Measurements from ENCODE around the gene KDM3B.
"Not testable (repeated sequence)": the region's sequence is repeated elsewhere in the genome, so short reads cannot be mapped to it uniquely, and the experiment has no call there.

KDM3B gene

GRCh38 chr5:138349852-138350562, 2.5 kb upstream of the KDM3B start:
- DNase-seq = peak; percentile 60

GRCh38 chr5:138350563-138350890, 2.0 kb upstream of the KDM3B start:
- DNase-seq = no peak

- peak; percentile 76 for DNase-seq
Measured at GRCh38 chr5:138351056-138351455, 1.4 kb upstream of the KDM3B start.

- DNase-seq = no peak
Measured at GRCh38 chr5:138351517-138351916, 968 bp upstream of the KDM3B start.

GRCh38 chr5:138352722-138353559, 456 bp downstream of the KDM3B start:
- DNase-seq = peak; percentile 44

- DNase-seq = no peak
Measured at GRCh38 chr5:138353560-138354080, 1.1 kb downstream of the KDM3B start.

GRCh38 chr5:138354387-138354786, 1.9 kb downstream of the KDM3B start:
- no peak for DNase-seq

- peak; percentile 76 for DNase-seq
Measured at GRCh38 chr5:138354926-138355378, 2.5 kb downstream of the KDM3B start.

- no peak for DNase-seq
Measured at GRCh38 chr5:138359621-138360020, 7.1 kb downstream of the KDM3B start.

GRCh38 chr5:138360941-138361452, 8.5 kb downstream of the KDM3B start:
- no peak for DNase-seq

- DNase-seq = no peak
Measured at GRCh38 chr5:138364576-138364975, 12.1 kb downstream of the KDM3B start.

- no peak for DNase-seq
Measured at GRCh38 chr5:138366632-138367382, 14.3 kb downstream of the KDM3B start.

GRCh38 chr5:138369261-138369660, 16.8 kb downstream of the KDM3B start:
- DNase-seq = no peak

GRCh38 chr5:138369706-138370105, 17.2 kb downstream of the KDM3B start:
- no peak for DNase-seq

GRCh38 chr5:138370537-138370936, 18.1 kb downstream of the KDM3B start:
- DNase-seq = no peak

GRCh38 chr5:138371454-138371853, 19.0 kb downstream of the KDM3B start:
- no peak for DNase-seq

GRCh38 chr5:138372225-138372624, 19.7 kb downstream of the KDM3B start:
- no peak for DNase-seq

- DNase-seq = no peak
Measured at GRCh38 chr5:138372653-138373052, 20.2 kb downstream of the KDM3B start.

GRCh38 chr5:138382347-138382746, 29.9 kb downstream of the KDM3B start:
- DNase-seq = no peak

- DNase-seq = no peak
Measured at GRCh38 chr5:138385660-138386059, 33.2 kb downstream of the KDM3B start.

- no peak for DNase-seq
Measured at GRCh38 chr5:138386290-138386689, 33.8 kb downstream of the KDM3B start.

GRCh38 chr5:138389332-138389731, 36.8 kb downstream of the KDM3B start:
- DNase-seq = no peak

GRCh38 chr5:138389911-138390310, 37.4 kb downstream of the KDM3B start:
- not testable (repeated sequence) for DNase-seq

Measured in fibroblast of upper back skin (primary cell).